AG20443 (cell line): ENCODE results near the gene DCX.

ENCODE experiments used
- DNase-seq: peaks from one replicate; pipeline ENCODE4 v3.0.0; 2012; ENCODE audit warnings: low spot score, mixed read lengths

Gene DCX

DNA sequence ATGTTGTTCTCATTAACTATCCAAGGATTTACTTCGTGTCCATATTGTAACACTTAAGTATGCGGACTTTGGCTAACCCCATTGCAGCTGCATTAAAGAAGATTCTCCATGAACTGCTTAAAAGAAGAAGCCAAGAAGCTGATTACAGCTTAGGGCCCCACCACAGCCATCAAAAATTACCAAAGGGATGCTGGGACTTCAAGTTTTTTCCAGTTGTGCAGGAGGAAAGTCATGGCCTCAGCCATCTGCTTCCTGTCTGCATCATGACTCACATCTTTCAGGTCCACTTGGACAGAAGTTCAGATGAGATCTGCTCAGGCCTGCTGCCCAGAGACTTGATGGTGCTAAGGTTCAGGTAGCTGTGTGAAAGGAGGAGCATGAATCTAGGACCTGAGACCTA, 102.9 kb downstream of the DCX start:
- DNase-seq: no peak

DNA sequence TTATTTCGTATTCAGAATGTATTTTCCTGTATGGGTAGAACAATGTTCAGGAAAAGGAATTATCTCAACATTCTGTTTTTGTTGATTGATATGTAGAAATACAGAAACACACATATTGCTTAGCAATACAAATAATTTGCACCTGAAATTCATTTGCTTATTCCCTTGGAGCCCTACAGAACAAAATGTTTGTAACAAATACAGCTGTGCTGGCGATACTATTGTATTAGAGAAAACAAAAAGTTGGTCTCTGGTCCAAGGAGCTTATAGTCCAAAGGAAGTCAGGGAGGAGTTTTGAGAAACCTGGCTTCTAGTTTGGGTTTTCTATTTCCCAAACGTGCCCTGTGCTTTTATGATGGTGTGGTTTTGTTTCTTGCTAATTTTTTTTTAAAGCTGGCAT, 104.0 kb downstream of the DCX start:
- no peak for DNase-seq

DNA sequence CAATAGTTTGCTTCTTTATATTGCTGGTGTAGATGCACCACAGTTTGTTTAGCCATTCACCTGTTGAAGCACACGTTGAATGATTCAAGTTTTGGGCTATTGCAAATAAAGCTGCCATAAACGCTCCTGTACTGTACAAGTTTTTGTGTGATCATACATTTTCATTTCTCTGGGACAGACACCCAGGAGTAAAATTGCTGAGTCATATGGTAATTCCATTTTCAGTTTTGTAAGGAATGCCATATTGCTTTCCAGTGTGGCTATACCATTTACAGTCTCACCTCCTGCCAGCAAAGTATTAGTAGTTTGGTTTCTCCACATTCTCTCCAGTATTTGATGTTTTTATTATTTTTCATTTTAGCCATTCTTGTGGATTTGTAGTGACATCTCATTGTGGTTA, 109.7 kb downstream of the DCX start:
- DNase-seq: no peak

DNA sequence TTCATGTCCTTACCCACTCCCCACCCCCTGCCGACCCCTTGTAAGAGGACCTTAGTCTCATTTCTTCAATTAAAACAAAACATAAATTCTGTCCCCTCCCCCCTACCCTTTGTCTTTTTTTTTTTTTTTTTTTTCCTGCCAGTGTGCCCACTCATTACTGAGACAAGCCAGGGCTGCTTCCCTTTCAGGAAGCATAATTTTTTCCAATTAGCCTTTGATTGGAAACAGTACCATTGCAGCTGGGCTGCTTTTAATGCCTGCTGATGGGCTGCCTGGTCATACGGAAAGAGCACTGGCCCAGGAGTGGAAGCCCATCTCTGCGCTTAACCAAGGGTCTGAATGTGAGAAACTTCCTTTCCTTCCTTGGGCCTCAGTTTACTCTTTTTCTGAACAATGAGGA, 123.2 kb downstream of the DCX start:
- no peak for DNase-seq

DNA sequence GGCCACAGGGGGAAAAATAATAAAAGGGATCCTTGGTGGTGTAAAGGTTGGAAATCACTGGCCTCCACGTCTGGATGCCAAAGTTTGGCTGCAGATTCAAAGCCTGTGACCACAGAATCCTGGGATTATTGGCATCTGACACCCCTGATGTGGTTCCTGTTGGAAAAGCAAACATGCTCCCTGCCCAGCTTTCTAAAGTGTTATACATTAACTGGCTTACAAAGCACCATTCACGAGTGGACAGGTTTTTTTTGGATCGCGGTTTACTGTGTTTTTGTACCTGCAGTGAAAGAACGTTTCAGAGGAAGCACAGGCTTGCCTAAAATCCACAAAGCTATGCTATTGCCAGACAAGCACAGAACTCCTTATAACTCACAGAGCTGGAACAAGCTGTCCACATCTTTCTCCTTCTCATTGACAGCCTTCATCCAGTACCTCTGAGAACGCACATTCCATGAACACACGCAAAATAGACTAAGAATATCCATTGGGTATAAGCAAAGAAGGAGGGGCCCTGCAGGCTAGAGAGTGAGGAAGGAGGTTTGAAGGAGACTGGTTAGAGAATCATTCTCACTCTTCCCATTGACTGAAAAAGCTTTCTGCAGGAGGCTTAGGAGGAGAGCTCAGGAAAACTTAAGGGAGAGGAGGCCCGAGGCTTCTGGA, 127.2 kb downstream of the DCX start:
- DNase-seq: no peak

DNA sequence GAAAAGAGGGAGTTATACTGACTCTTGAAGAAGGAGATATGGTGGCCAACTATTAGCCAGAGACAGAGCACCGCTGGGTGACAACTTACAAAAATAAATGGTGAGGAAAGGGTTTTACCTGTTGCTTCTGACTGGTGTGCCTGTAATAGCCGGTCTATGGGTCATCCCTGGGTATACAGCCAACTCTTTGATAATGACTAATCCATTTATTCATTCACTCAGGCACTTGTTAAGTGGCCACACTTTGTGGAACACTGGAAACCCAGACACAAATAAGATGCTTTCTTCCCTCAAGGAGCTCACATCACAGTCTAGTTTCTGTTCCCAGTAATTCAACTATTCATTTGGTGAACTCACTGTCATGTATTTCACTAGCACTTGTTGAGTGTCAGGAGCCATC, 128.5 kb downstream of the DCX start:
- DNase-seq: no peak

DNA sequence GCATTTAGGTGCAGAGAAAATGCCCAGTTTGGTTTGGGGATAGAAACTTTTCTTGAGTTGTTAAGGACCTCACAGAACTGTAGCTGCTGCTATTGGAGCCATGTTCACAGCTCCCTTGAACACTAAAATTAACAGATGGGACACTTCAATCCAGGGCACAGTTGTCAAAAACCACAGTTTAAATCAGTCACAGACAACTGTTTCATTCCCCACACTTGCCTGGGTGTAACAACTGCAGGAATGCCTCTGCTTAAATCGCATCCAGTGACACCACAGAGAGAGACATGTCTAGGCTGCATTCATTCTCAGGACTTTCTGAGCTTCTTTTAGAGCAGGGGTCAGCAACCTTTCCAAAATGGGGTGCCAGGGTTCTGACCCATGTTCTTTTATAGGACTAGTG, 129.0 kb downstream of the DCX start:
- no peak for DNase-seq

DNA sequence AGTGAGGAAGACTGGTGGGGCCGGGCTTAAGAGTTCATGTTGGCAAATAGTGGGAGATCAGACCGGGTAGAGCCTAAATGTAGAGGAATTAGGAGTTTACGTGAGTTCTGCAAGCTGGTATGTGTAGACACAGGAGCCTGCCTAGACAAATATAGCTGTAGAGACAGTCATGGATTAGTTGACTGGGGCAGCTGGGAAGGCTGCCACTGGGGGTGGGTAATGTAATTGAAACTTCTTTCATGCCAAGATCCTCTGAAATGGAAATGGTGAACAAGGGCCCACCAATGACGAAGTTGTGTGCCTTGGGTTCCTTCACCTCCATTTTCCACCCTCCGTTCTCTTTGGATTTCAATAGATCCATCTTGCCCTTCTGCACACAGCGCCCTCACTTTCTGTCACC, 129.9 kb downstream of the DCX start:
- no peak for DNase-seq

DNA sequence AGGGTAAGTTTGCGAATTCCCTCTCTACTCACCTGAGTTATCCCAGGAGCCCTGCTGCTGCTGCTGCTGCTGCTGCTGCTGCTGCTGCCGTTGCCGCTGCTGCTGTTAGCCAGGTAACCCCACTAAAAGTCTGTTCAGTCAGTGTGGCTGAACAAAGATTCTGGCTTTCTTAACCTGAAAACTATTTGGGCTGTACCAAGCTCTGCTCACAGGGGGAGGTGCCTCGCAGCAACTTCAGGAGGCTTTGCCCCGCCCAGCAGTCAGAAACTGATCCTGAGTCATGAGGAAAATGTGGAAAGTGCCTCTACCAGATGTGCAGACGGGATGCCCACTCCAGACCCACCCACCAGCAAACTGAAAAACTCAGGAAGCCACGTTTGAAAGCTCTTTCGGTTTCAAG, 141.7 kb downstream of the DCX start, which contains the start of gene CAPN6:
Gene CAPN6, minus strand, starts transcription at position 145 of the 400 bp plus-strand sequence. CDS start 6,547 bp downstream, outside the sequence.
- peak; percentile 40 for DNase-seq

DNA sequence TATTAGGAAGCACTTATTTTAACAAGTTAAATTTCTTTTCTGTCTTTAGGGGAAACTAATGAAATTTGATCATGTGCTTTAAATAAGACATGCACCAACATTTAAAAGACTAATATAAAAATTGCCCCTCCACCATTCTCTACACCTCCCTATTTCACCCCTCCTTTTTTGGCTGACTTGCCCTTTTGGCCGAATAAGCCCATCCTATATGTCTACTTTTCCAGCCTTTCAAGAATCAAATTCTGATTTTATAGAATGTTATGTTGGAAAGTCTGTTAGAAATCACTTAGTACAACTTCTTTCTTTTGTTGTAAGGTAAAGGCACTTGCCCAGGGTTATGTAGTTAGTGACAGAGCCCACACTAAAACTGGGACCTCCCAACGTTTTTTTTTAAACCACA, 143.5 kb downstream of the DCX start:
- DNase-seq: no peak

DNA sequence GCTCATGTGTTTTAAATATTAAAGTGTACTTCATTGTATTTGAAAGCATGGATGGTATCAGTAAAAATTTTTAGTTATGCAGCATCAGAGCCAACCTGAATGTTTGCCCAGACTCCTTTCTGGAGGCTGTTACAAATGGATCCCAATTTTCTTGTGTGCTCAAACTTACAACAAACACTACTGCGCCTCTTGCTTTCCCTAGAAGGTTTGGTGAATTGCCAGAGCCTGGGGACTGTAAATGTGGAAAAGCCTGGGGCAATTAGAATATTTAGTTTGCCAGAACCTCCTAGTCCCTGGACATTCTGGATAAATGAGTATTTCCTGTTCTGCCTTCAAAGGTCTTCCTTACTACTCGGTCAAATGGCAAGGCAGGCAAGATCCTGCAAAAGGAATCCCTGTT, 146.5 kb downstream of the DCX start:
- no peak for DNase-seq

DNA sequence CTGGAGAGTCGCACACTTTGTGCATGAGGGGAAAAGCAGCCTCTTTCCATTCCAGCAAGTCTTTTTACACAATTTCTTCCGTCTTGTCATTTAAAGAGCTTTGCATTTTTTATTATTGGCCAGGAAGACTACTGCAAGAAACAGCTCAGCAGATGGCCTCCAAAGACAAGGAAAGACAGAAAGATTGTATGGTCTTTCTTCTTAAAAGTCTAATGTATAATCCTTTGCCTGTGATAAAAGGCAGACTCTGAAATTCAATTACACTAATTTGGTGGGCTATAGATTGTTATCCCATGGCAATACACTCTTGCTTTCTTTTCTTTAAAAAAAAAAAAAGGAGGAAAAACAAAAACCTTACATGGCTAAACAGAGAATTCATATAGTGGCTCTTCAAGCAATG, 147.6 kb downstream of the DCX start:
- no peak for DNase-seq

DNA sequence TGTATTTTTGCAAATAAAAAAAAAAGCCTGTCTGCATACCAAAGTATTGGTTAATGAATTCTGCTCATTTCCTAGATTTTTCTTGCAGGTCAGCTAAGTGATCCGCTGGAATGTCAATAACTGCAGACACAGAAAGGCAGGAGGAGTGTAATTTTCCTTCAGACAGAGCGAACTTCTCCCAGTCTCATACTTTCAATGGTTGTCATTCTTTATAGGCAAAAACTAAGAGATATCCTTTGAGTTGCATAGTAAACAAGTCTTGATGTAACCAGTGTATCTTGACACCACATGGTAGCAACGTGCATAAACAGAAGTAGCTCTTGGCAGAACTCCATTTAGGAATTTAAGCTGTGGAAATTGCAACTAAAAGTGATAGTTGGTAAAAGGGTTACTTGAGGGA, 149.9 kb downstream of the DCX start:
- DNase-seq: no peak

DNA sequence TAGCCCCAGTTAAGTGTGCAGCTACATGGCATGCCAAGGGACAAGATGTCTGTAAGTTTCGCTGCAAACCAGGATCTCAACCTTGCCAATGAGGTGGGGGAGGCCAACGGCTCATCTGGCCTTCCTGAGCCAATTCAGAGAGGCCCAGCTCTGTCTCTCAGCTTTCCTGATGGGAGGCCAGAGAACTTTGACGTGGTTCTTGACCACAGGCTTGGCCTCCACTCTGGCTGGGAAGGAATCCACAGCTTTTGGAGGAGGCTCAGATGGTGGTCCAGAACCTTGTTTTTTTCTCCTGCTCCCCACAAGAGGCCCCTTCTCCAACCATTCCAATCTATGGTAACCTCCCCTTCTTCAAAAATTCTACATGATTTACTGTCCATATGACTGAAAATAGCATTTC, 151.5 kb downstream of the DCX start:
- DNase-seq: no peak

DNA sequence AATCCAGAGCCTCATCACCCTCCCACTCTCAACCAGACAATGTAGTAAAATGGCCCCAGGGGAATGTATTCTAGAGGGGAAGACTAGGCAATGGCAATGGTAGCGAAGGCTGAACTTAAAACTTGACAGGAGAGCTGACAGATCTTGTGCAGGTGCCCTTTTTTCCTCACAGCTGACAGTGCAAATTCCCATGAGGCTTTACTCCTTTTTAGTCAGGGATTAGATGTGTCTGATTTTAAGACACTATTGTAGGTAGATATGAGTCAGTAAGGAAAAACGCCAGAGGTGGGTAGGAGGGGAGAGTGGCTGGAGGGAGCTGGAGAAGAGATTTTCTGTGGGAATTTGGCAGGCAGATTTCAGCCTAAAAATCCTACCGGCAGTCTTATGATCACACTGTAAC, 152.4 kb downstream of the DCX start:
- no peak for DNase-seq

DNA sequence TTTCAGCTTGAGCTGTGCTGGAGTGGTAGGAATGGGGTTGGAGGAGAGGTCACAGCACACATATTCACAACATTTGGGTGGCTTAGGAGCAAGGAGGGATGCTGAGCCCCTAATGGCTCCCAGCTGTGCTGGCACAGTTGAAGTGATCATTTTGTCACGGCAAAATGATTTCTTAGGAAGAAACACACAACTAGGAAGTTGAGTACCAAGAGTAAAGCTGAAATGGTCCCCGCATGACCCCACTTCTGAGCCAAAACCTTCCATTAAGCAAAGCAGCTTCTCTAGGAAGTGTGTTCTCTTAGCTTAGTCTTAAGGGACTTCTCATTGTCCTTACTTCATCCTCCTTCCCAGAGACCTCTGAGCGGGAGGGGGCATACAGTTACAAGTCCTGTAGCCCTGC, 154.3 kb downstream of the DCX start:
- DNase-seq: no peak

DNA sequence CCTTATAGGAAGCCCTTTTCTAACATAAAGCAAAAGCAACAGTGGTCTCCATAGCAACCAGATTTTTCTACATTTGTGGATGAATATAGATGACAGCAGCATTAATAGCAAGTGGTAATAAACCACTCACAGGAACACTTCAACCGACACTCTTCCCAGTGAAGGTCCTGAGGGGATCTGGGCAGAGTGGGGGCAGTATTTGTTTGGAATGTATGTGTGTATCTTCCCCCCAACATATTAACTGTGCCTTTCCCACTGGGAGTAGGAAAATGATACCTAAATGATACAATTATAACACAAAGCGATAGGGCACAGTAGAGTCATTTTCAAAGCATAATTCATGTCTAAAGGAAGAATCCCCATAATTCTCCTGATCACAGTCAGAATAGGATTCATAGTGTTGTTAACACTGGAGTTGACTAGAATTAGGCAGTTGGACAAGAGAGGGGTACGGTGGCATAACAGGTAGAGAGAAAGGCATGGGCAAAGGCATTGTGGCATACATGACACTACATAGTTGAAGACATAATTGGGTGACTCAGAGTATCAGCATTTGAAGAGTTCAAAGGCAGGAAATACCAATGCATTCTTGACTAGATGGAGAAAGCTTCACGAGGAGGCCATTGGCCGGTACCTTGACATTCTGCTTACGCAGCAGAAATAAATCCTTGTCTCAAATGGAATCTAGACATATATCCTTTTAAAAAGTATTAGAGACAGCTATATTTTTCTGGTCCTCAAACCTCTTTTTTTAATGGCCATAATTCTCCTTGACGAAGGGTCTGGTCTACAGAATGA, 156.9 kb downstream of the DCX start:
- no peak for DNase-seq

DNA sequence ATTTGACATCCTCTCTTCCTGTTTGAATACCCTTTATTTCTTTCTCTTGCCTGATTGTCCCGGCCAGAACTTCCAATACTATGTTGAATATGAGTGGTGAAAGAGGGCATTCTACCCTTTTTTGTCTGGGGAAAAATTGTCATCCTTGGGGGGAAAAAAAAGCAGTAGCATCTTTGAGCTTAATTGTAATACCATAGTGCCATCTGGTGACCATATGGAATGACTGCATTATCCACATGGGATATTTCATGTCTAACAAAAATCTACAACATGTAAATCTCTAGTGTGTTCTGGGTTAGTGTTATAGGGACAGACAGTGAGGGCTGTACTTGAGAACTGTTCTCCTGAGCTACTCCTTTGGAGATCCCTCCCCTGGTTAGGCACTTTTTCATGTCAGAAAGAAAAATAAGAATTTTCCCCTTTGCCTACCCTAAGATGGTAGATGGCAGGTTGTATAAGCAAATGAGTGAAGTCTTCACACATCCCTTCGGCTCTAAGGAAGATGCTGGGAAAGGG, 167.7 kb downstream of the DCX start:
- DNase-seq: peak; percentile 7
